ENCODE results near the gene ZMYND11.

The ZMYND11 gene

GRCh38 chr10:191703-192518 is 56.7 kb downstream of the ZMYND11 start:
- no peak for DNase-seq (ENCODE audit: low spot score)
- FAIRE-seq: no peak

- FAIRE-seq (no peak), DNase-seq (ENCODE audit: low spot score) (no peak)
These were observed 59.0 kb downstream of the ZMYND11 start for GRCh38 chr10:194281-194680.

GRCh38 chr10:200405-200804 is 65.2 kb downstream of the ZMYND11 start:
- no peak for DNase-seq (ENCODE audit: low spot score)
- no peak for FAIRE-seq

- DNase-seq (ENCODE audit: low spot score) (no peak), FAIRE-seq (no peak)
These were observed 66.1 kb downstream of the ZMYND11 start for GRCh38 chr10:201328-201771.

- FAIRE-seq (no peak), DNase-seq (ENCODE audit: low spot score) (no peak)
These were observed 73.4 kb downstream of the ZMYND11 start for GRCh38 chr10:208616-209015.

- FAIRE-seq (peak; percentile 39), DNase-seq (ENCODE audit: low spot score) (no peak)
These were observed 74.1 kb downstream of the ZMYND11 start for GRCh38 chr10:209357-209756.

GRCh38 chr10:210297-210696 is 75.0 kb downstream of the ZMYND11 start:
- DNase-seq (ENCODE audit: low spot score) (no peak), FAIRE-seq (no peak)

- no peak for DNase-seq (ENCODE audit: low spot score)
- FAIRE-seq: no peak
These were observed 80.2 kb downstream of the ZMYND11 start for GRCh38 chr10:215444-215843.

- no peak for DNase-seq (ENCODE audit: low spot score)
- no peak for FAIRE-seq
These were observed 83.5 kb downstream of the ZMYND11 start for GRCh38 chr10:218798-219197.

GRCh38 chr10:219731-220472 is 84.6 kb downstream of the ZMYND11 start:
- FAIRE-seq: no peak

GRCh38 chr10:224571-224970 is 89.3 kb downstream of the ZMYND11 start:
- no peak for FAIRE-seq
- no peak for DNase-seq (ENCODE audit: low spot score)

More at GRCh38 chr10:219731-220472, 84.6 kb downstream of the ZMYND11 start:
- DNase-seq (ENCODE audit: low spot score): no peak

GRCh38 chr10:226018-226417 is 90.8 kb downstream of the ZMYND11 start:
- DNase-seq (ENCODE audit: low spot score) (no peak), FAIRE-seq (no peak)

GRCh38 chr10:227014-227413 is 91.8 kb downstream of the ZMYND11 start:
- DNase-seq (ENCODE audit: low spot score) (no peak), FAIRE-seq (no peak)

GRCh38 chr10:228366-228765 is 93.1 kb downstream of the ZMYND11 start:
- FAIRE-seq (no peak), DNase-seq (ENCODE audit: low spot score) (no peak)

- no peak for DNase-seq (ENCODE audit: low spot score)
- FAIRE-seq: no peak
These were observed 95.5 kb downstream of the ZMYND11 start for GRCh38 chr10:230758-231157.

GRCh38 chr10:232061-232460 is 96.8 kb downstream of the ZMYND11 start:
- FAIRE-seq (no peak), DNase-seq (ENCODE audit: low spot score) (no peak)

GRCh38 chr10:232878-233277 is 97.6 kb downstream of the ZMYND11 start:
- FAIRE-seq (no peak), DNase-seq (ENCODE audit: low spot score) (no peak)

GRCh38 chr10:234708-235406 is 99.6 kb downstream of the ZMYND11 start:
- no peak for DNase-seq (ENCODE audit: low spot score)
- FAIRE-seq: no peak

GRCh38 chr10:235915-236314 is 100.7 kb downstream of the ZMYND11 start:
- DNase-seq (ENCODE audit: low spot score) (no peak), FAIRE-seq (no peak)

- peak; percentile 18 for DNase-seq (ENCODE audit: low spot score)
- no peak for FAIRE-seq
These were observed 103.9 kb downstream of the ZMYND11 start for GRCh38 chr10:239109-239508.

GRCh38 chr10:241451-241850 is 106.2 kb downstream of the ZMYND11 start:
- no peak for FAIRE-seq
- DNase-seq (ENCODE audit: low spot score): no peak
